Body of pancreas (tissue), 4 donors: ENCODE results near the gene ANKRD2. TPM values are rescaled to one million over a fixed set of nuclear protein-coding genes. Genes with fewer than 3 reads are reported as not detected.
A peak's percentile ranks its signal among the peaks of the same experiment; 100 is the strongest.
"Not testable (repeated sequence)": the region's sequence is repeated elsewhere in the genome, so short reads cannot be mapped to it uniquely, and the experiment has no call there.

Experiments
- ATAC-seq: fragments of 150-250 bp; one replicate; pipeline ENCODE4 v1.9.1; 2016
- DNase-seq, 4 donors: peaks; one replicate each; pipeline ENCODE4 v3.0.0-alpha.2; 2019
- H3K27ac ChIP-seq, 4 donors: fragments of 200-600 bp; sonication (generic); 1 replicate in 3 of 4; 2 replicates in 1 of 4; pipeline versions ENCODE4 v1.5.1 to v1.6.1; 2016 to 2019; ENCODE audit warnings: mild to moderate bottlenecking in 1 of 4, mixed read lengths in 1 of 4, moderate library complexity in 1 of 4
- H3K27me3 ChIP-seq, 2 donors: fragments of 200-600 bp; sonication (generic); one replicate each; pipeline ENCODE4 v1.6.0; 2016; ENCODE audit warnings: mild to moderate bottlenecking in 1 of 2
- H3K36me3 ChIP-seq, 2 donors: fragments of 200-600 bp; sonication (generic); replicated peaks in 1 of 2; 2 replicates each; pipeline ENCODE4 v1.5.1; 2016; ENCODE audit warnings: low read depth in 2 of 2; ENCODE audit not compliant: insufficient read depth in 1 of 2
- H3K4me1 ChIP-seq: fragments of 200-600 bp; sonication (generic); one replicate; pipeline ENCODE4 v1.6.0; 2016
- H3K4me3 ChIP-seq, 2 donors: fragments of 200-600 bp; sonication (generic); 1 replicate in 1 of 2; 2 replicates in 1 of 2; pipeline ENCODE4 v1.5.1; 2016 to 2019
- H3K9me3 ChIP-seq, 3 donors: fragments of 200-600 bp; sonication (generic); 1 replicate in 2 of 3; 2 replicates in 1 of 3; pipeline ENCODE4 v1.5.1; 2016
- POLR2A ChIP-seq, 3 donors: fragments of 450-650 bp; IDR thresholded peaks; one replicate each; pipeline ENCODE4 v1.6.1; 2016; ENCODE audit warnings: antibody characterized with exemption in 3 of 3, mild to moderate bottlenecking in 2 of 3
- WGBS, 2 donors: methylation state at CpG; one replicate each; pipeline ENCODE4 v1.1.5; 2017; 5-methylcytosine and 5-hydroxymethylcytosine counted together
- intact Hi-C: fragments of 100-400 bp; cut with DNase I; formaldehyde crosslinking; loops from one replicate; pipeline ENCODE4 v1.15.1; 2023
- total RNA-seq, 2 donors: library from RNA; depleted of rRNA; stranded (reverse); fragments of >200 nt; gene quantifications; one replicate each; pipeline ENCODE4 v1.1.0, GENCODE V29; 2016
- TF ChIP-seq, protein P1 (sequence below), 7 experiments: fragments of 450-650 bp in 4 of 7; fragments of 200-600 bp in 3 of 7; sonication (generic) in 3 of 7; IDR thresholded peaks; one replicate each; pipeline ENCODE4 v1.5.1; 2016 to 2019; ENCODE audit warnings: antibody characterized with exemption in 7 of 7

The ANKRD2 gene
- total RNA-seq, 2 donors from 2014 or later: not detected

- peak overlapping the region in 3 of 4 donors; percentile 32 to 73 (median 60) for H3K27ac ChIP-seq
- H3K27me3 ChIP-seq, H3K4me1 ChIP-seq, DNase-seq, H3K4me3 ChIP-seq, ATAC-seq, intact Hi-C loops, H3K36me3 ChIP-seq, H3K9me3 ChIP-seq: not testable (repeated sequence)
- WGBS, 2 donors: 65 to 76% methylated on average over 12 of the region's 12 CpGs
These were observed 11.0 kb upstream of the ANKRD2 start for GRCh38 chr10:97561386-97562077.

GRCh38 chr10:97562329-97562728 lies 10.2 kb upstream of the ANKRD2 start:
- H3K4me3 ChIP-seq, DNase-seq, ATAC-seq, H3K9me3 ChIP-seq, H3K27ac ChIP-seq, H3K27me3 ChIP-seq, H3K4me1 ChIP-seq, H3K36me3 ChIP-seq, intact Hi-C loops: not testable (repeated sequence)
- 90 to 95% methylated on average over 5 of the region's 5 CpGs for WGBS, 2 donors

- WGBS, 2 donors: 90 to 92% methylated on average over 4 of the region's 4 CpGs
- DNase-seq (no peak), ATAC-seq (no peak)
- no peak for TF ChIP-seq POLR2A (IDR thresholded peaks at IDR 0.05)
- TF ChIP-seq, protein P1, sequence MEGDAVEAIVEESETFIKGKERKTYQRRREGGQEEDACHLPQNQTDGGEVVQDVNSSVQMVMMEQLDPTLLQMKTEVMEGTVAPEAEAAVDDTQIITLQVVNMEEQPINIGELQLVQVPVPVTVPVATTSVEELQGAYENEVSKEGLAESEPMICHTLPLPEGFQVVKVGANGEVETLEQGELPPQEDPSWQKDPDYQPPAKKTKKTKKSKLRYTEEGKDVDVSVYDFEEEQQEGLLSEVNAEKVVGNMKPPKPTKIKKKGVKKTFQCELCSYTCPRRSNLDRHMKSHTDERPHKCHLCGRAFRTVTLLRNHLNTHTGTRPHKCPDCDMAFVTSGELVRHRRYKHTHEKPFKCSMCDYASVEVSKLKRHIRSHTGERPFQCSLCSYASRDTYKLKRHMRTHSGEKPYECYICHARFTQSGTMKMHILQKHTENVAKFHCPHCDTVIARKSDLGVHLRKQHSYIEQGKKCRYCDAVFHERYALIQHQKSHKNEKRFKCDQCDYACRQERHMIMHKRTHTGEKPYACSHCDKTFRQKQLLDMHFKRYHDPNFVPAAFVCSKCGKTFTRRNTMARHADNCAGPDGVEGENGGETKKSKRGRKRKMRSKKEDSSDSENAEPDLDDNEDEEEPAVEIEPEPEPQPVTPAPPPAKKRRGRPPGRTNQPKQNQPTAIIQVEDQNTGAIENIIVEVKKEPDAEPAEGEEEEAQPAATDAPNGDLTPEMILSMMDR (IDR thresholded peaks at IDR 0.05): no peak
- Histone ChIP-seq H3K27me3 (no peaks in the 10 kb centered on the region), H3K4me1 (no peaks in the 10 kb centered on the region), H3K4me3 (no peak overlapping the region), H3K27ac (no peak overlapping the region), H3K9me3 (no peaks in the 10 kb centered on the region), H3K36me3 (no peaks in the 10 kb centered on the region)
- intact Hi-C loops: no loop called here
These were observed 9.2 kb upstream of the ANKRD2 start for GRCh38 chr10:97563337-97563736.

- Histone ChIP-seq H3K36me3 (peaks cover 0 to 2% of the 10 kb centered on the region in 2 donors), H3K4me1 (no peaks in the 10 kb centered on the region), H3K9me3 (no peaks in the 10 kb centered on the region), H3K27me3 (no peaks in the 10 kb centered on the region), H3K4me3 (no peak overlapping the region), H3K27ac (no peak overlapping the region)
- no peak for TF ChIP-seq POLR2A (IDR thresholded peaks at IDR 0.05)
- TF ChIP-seq, protein P1 (IDR thresholded peaks at IDR 0.05): no peak
- ATAC-seq: no peak
- no peak for DNase-seq
- intact Hi-C loops: no loop called here
- 81 to 82% methylated on average over 4 of the region's 4 CpGs for WGBS, 2 donors
These were observed 7.8 kb upstream of the ANKRD2 start for GRCh38 chr10:97564776-97565175.

GRCh38 chr10:97566336-97566996 lies 6.1 kb upstream of the ANKRD2 start:
- TF ChIP-seq POLR2A (IDR thresholded peaks at IDR 0.05): no peak
- TF ChIP-seq, protein P1 (IDR thresholded peaks at IDR 0.05): no peak
- H3K36me3 ChIP-seq: peaks cover 0 to 2% of the 10 kb centered on the region in 2 donors
- H3K9me3 ChIP-seq: no peaks in the 10 kb centered on the region
- DNase-seq (no peak), ATAC-seq (no peak)
- H3K27me3 ChIP-seq: no peaks in the 10 kb centered on the region
- H3K4me1 ChIP-seq: peaks cover 12% of the 10 kb centered on the region
- H3K27ac ChIP-seq: no peak overlapping the region
- no peak overlapping the region for H3K4me3 ChIP-seq
- intact Hi-C loops: no loop called here
- WGBS, 2 donors: 95 to 100% methylated on average over 2 of the region's 2 CpGs
